Measurements from ENCODE around the gene CNTN4. TPM values are rescaled to one million over a fixed set of nuclear protein-coding genes. Genes with fewer than 3 reads are reported as not detected.
A peak's percentile ranks its signal among the peaks of the same experiment; 100 is the strongest.

Gene CNTN4
- total RNA-seq, 1 donor: under 0.01 TPM

- Histone ChIP-seq H3K9me3 (ENCODE audit: low read depth, low read length) (peaks cover 3% of the 10 kb centered on the region), H3K27ac (ENCODE audit: low read depth, low read length) (no peak overlapping the region), H3K36me3 (ENCODE audit: insufficient read depth, low read length) (no peaks in the 10 kb centered on the region), H3K79me2 (ENCODE audit: insufficient read depth, low read length) (no peaks in the 10 kb centered on the region), H3K27me3 (ENCODE audit: insufficient read depth, low read length) (no peaks in the 10 kb centered on the region), H4K20me1 (ENCODE audit: insufficient read depth, low read length) (no peaks in the 10 kb centered on the region), H3K4me1 (ENCODE audit: insufficient read depth, low read length) (no peaks in the 10 kb centered on the region), H2AFZ (ENCODE audit: low read length) (no peak overlapping the region), H3K4me3 (ENCODE audit: insufficient read depth, low read length) (no peak overlapping the region), H3K4me2 (ENCODE audit: insufficient read depth, low read length) (no peak overlapping the region)
- TF ChIP-seq, protein P1, sequence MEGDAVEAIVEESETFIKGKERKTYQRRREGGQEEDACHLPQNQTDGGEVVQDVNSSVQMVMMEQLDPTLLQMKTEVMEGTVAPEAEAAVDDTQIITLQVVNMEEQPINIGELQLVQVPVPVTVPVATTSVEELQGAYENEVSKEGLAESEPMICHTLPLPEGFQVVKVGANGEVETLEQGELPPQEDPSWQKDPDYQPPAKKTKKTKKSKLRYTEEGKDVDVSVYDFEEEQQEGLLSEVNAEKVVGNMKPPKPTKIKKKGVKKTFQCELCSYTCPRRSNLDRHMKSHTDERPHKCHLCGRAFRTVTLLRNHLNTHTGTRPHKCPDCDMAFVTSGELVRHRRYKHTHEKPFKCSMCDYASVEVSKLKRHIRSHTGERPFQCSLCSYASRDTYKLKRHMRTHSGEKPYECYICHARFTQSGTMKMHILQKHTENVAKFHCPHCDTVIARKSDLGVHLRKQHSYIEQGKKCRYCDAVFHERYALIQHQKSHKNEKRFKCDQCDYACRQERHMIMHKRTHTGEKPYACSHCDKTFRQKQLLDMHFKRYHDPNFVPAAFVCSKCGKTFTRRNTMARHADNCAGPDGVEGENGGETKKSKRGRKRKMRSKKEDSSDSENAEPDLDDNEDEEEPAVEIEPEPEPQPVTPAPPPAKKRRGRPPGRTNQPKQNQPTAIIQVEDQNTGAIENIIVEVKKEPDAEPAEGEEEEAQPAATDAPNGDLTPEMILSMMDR (IDR thresholded peaks at IDR 0.05; ENCODE audit: extremely low read depth, low read depth, low read length): no peak
- DNase-seq (ENCODE audit: insufficient read length, low spot score, missing footprints): no peak
Measured at GRCh38 chr3:2628117-2628516, 529.5 kb downstream of the CNTN4 start.

- TF ChIP-seq, protein P1 (IDR thresholded peaks at IDR 0.05; ENCODE audit: extremely low read depth, low read depth, low read length): no peak
- peak; percentile 34 for DNase-seq (ENCODE audit: insufficient read length, low spot score, missing footprints)
Measured at GRCh38 chr3:2635511-2635910, 536.8 kb downstream of the CNTN4 start.

DNA sequence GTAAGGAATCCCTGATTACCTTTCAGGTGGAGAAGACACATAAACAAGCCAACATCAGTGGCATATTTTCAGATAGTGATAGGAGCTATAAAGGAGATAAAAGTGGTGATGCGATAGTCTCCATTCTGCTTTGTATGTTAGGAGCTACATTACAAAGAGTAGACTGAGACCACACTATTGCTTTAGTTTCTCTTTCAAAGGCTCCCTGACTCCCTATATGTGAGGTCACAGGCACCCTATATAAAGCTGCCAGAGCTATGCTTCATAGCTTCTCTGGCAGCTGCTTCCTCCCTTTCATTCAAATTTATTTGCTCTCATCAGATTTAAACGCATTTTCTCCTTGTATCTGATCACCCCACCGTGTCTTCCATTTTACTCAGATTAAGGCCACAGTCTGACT is 544.9 kb downstream of the CNTN4 start:
- DNase-seq (ENCODE audit: insufficient read length, low spot score, missing footprints): no peak
- Histone ChIP-seq H4K20me1 (ENCODE audit: insufficient read depth, low read length) (no peaks in the 10 kb centered on the region), H3K27me3 (ENCODE audit: insufficient read depth, low read length) (no peaks in the 10 kb centered on the region), H3K27ac (ENCODE audit: low read depth, low read length) (no peak overlapping the region), H3K4me1 (ENCODE audit: insufficient read depth, low read length) (no peaks in the 10 kb centered on the region), H3K4me2 (ENCODE audit: insufficient read depth, low read length) (no peak overlapping the region), H3K9me3 (ENCODE audit: low read depth, low read length) (peaks cover 5% of the 10 kb centered on the region), H3K36me3 (ENCODE audit: insufficient read depth, low read length) (no peaks in the 10 kb centered on the region), H3K4me3 (ENCODE audit: insufficient read depth, low read length) (no peak overlapping the region), H2AFZ (ENCODE audit: low read length) (no peak overlapping the region), H3K79me2 (ENCODE audit: insufficient read depth, low read length) (no peaks in the 10 kb centered on the region)
- TF ChIP-seq, protein P1 (IDR thresholded peaks at IDR 0.05; ENCODE audit: extremely low read depth, low read depth, low read length): no peak

More at GRCh38 chr3:2635511-2635910, 536.8 kb downstream of the CNTN4 start:
- Histone ChIP-seq H3K36me3 (ENCODE audit: insufficient read depth, low read length) (no peaks in the 10 kb centered on the region), H2AFZ (ENCODE audit: low read length) (no peak overlapping the region), H3K79me2 (ENCODE audit: insufficient read depth, low read length) (no peaks in the 10 kb centered on the region), H3K27ac (ENCODE audit: low read depth, low read length) (no peak overlapping the region), H3K9me3 (ENCODE audit: low read depth, low read length) (peaks cover 2% of the 10 kb centered on the region), H4K20me1 (ENCODE audit: insufficient read depth, low read length) (no peaks in the 10 kb centered on the region), H3K4me2 (ENCODE audit: insufficient read depth, low read length) (no peak overlapping the region), H3K27me3 (ENCODE audit: insufficient read depth, low read length) (no peaks in the 10 kb centered on the region), H3K4me1 (ENCODE audit: insufficient read depth, low read length) (no peaks in the 10 kb centered on the region), H3K4me3 (ENCODE audit: insufficient read depth, low read length) (no peak overlapping the region)

GRCh38 chr3:2645001-2645400 is 546.3 kb downstream of the CNTN4 start:
- Histone ChIP-seq H4K20me1 (ENCODE audit: insufficient read depth, low read length) (no peaks in the 10 kb centered on the region), H3K4me1 (ENCODE audit: insufficient read depth, low read length) (no peaks in the 10 kb centered on the region)
- TF ChIP-seq, protein P1 (IDR thresholded peaks at IDR 0.05; ENCODE audit: extremely low read depth, low read depth, low read length): no peak

More at GRCh38 chr3:2645001-2645400, 546.3 kb downstream of the CNTN4 start:
- Histone ChIP-seq H3K9me3 (ENCODE audit: low read depth, low read length) (peaks cover 5% of the 10 kb centered on the region), H3K4me3 (ENCODE audit: insufficient read depth, low read length) (no peak overlapping the region), H3K27ac (ENCODE audit: low read depth, low read length) (no peak overlapping the region), H3K79me2 (ENCODE audit: insufficient read depth, low read length) (no peaks in the 10 kb centered on the region), H3K27me3 (ENCODE audit: insufficient read depth, low read length) (no peaks in the 10 kb centered on the region), H3K36me3 (ENCODE audit: insufficient read depth, low read length) (no peaks in the 10 kb centered on the region), H3K4me2 (ENCODE audit: insufficient read depth, low read length) (no peak overlapping the region), H2AFZ (ENCODE audit: low read length) (no peak overlapping the region)
- DNase-seq (ENCODE audit: insufficient read length, low spot score, missing footprints): no peak

Measured in osteoblast (primary cell).